GM19324 (cell line): ENCODE results near the gene MTF1.

Experiments
- ATAC-seq: cut with Tn5 transposase; IDR thresholded peaks from one replicate; pipeline ENCODE4 v1.9.1; 2021; ENCODE audit warnings: mild to moderate bottlenecking, moderate library complexity; ENCODE audit not compliant: unreplicated experiment, low FRiP score

MTF1 gene

GRCh38 chr1:37839676-37840075 lies 19.7 kb downstream of the MTF1 start:
- no peak for ATAC-seq

- no peak for ATAC-seq
These were observed 22.6 kb downstream of the MTF1 start for GRCh38 chr1:37836788-37837187.

- no peak for ATAC-seq
These were observed 27.6 kb downstream of the MTF1 start for GRCh38 chr1:37831809-37832208.

GRCh38 chr1:37831109-37831508 lies 28.3 kb downstream of the MTF1 start:
- no peak for ATAC-seq

GRCh38 chr1:37828410-37829074 lies 30.9 kb downstream of the MTF1 start:
- ATAC-seq = no peak

- ATAC-seq = no peak
These were observed 33.9 kb downstream of the MTF1 start for GRCh38 chr1:37825506-37825905.

- ATAC-seq = no peak
These were observed 35.4 kb downstream of the MTF1 start for GRCh38 chr1:37824001-37824400.

- no peak for ATAC-seq
These were observed 36.2 kb downstream of the MTF1 start for GRCh38 chr1:37822906-37823815.

- ATAC-seq = no peak
These were observed 37.9 kb downstream of the MTF1 start for GRCh38 chr1:37821481-37821880.

- ATAC-seq = no peak
These were observed 41.9 kb downstream of the MTF1 start for GRCh38 chr1:37817481-37817880.

GRCh38 chr1:37814252-37814651 lies 45.1 kb downstream of the MTF1 start:
- no peak for ATAC-seq

GRCh38 chr1:37813529-37814145 lies 45.8 kb downstream of the MTF1 start:
- no peak for ATAC-seq

- ATAC-seq = no peak
These were observed 48.3 kb downstream of the MTF1 start for GRCh38 chr1:37811027-37811655.

GRCh38 chr1:37809942-37810341 lies 49.5 kb downstream of the MTF1 start:
- ATAC-seq = no peak

GRCh38 chr1:37808369-37809319 lies 50.7 kb downstream of the MTF1 start:
- ATAC-seq = peak; percentile 43

- ATAC-seq = peak; percentile 92
These were observed 51.6 kb downstream of the MTF1 start, which contains the start of the genes C1orf122 and YRDC for GRCh38 chr1:37807555-37808368. C1orf122 (plus strand) TSS chr1:37807790; CDS start chr1:37808405, 615 bp downstream. YRDC (minus strand) TSS chr1:37808208; CDS start chr1:37808180, 28 bp downstream.

GRCh38 chr1:37807220-37807554 lies 52.2 kb downstream of the MTF1 start:
- ATAC-seq = no peak

- no peak for ATAC-seq
These were observed 57.0 kb downstream of the MTF1 start for GRCh38 chr1:37802439-37802838.
